ENCODE measurements around the gene DENND4C. TPM values are rescaled to one million over a fixed set of nuclear protein-coding genes. Genes with fewer than 3 reads are reported as not detected.
"Not testable (repeated sequence)": the region's sequence is repeated elsewhere in the genome, so short reads cannot be mapped to it uniquely, and the experiment has no call there.

DENND4C gene
- total RNA-seq, 3 donors from 2014 or later, result 146 to 158 (median 148) TPM

DNA sequence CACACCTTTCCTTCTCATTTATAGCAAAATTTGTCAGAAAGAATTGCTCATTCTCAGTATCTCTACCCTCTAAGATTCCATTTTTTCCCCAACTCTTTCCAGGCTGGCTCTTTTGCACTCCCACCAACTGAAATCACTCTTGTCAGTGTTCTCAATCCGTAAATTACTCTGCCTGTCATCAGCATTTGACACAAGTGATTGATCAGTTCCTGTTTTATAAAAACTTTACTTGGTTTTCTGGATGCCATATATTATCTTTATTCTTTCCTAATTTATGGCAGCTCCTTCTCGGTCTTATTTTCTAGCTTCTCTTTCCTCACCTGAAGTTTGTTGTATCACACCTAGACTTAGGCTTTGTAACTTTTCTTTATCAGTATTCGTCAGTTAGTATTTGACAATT, 16.4 kb downstream of the DENND4C start:
- no peak for DNase-seq (ENCODE audit: low spot score in 2 of 2)
- H3K27me3 ChIP-seq, result no peaks in the 10 kb centered on the region
- no peak for TF ChIP-seq CTCF (IDR thresholded peaks at IDR 0.05)
- TF ChIP-seq POLR2AphosphoS5 (IDR thresholded peaks at IDR 0.05), result no peak
- no peak for TF ChIP-seq POLR2A (IDR thresholded peaks at IDR 0.05)
- H3K4me1 ChIP-seq, result no peaks in the 10 kb centered on the region
- intact Hi-C loops (cut with DNase I; ENCODE audit: low total_unique reads), result no loop called here
- no peaks in the 10 kb centered on the region for H3K9me3 ChIP-seq
- no peak overlapping the region for H3K4me3 ChIP-seq
- H3K27ac ChIP-seq, result no peak overlapping the region
- no peaks in the 10 kb centered on the region for H3K36me3 ChIP-seq

- TF ChIP-seq POLR2A (IDR thresholded peaks at IDR 0.05), result no peak
- H3K4me1 ChIP-seq, result no peaks in the 10 kb centered on the region
- no peak overlapping the region for H3K4me3 ChIP-seq
These were observed 16.9 kb downstream of the DENND4C start for GRCh38 chr9:19247420-19247819.

GRCh38 chr9:19250346-19250745, 19.9 kb downstream of the DENND4C start:
- H3K36me3 ChIP-seq; intact Hi-C loops (cut with DNase I; ENCODE audit: low total_unique reads); H3K9me3 ChIP-seq; H3K4me1 ChIP-seq; H3K4me3 ChIP-seq; DNase-seq (ENCODE audit: low spot score in 2 of 2); H3K27me3 ChIP-seq; H3K27ac ChIP-seq: not testable (repeated sequence)

More at GRCh38 chr9:19247420-19247819, 16.9 kb downstream of the DENND4C start:
- no peak for DNase-seq (ENCODE audit: low spot score in 2 of 2)
- intact Hi-C loops (cut with DNase I; ENCODE audit: low total_unique reads), result no loop called here
- H3K27ac ChIP-seq, result no peak overlapping the region
- no peaks in the 10 kb centered on the region for H3K9me3 ChIP-seq
- no peaks in the 10 kb centered on the region for H3K27me3 ChIP-seq
- H3K36me3 ChIP-seq, result no peaks in the 10 kb centered on the region

DNA sequence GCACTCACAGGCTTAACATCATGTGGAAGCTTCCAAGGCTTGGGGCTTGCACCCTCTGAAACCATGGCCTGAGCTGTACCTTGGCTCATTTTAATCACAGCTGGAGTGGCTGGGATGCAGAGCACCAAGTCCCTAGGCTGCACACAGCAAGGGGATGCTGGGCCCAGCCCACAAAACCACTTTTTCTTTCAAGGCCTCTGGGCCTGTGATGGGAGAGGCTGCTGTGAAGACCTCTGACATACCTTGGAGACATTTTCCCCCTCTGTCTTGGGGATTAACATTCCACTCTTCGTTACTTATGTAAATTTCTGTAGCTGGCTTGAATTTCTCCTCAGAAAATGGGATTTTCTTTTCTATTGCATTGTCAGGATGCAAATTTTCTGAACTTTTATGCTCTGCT, 20.7 kb downstream of the DENND4C start:
- H3K4me1 ChIP-seq; H3K27me3 ChIP-seq; H3K27ac ChIP-seq; H3K36me3 ChIP-seq; H3K4me3 ChIP-seq; H3K9me3 ChIP-seq; DNase-seq (ENCODE audit: low spot score in 2 of 2); intact Hi-C loops (cut with DNase I; ENCODE audit: low total_unique reads): not testable (repeated sequence)

DNA sequence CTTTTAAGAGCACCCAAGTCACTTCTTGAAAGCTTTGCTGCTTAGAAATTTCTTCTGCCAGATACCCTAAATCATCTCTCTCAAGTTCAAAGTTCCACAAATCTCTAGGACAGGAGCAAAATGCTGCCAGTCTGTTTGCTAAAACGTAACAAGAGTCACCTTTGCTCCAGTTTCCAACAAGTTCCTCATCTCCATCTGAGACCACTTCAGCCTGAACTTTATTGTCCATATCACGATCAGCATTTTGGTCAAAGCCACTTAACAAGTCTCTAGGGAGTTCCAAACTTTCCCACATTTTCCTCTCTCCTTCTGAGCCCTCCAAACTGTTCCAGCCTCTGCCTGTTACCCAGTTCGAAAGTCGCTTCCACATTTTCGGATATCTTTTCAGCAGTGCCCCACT, 21.1 kb downstream of the DENND4C start:
- H3K27me3 ChIP-seq; H3K27ac ChIP-seq; H3K4me1 ChIP-seq; DNase-seq (ENCODE audit: low spot score in 2 of 2); H3K9me3 ChIP-seq; H3K4me3 ChIP-seq; intact Hi-C loops (cut with DNase I; ENCODE audit: low total_unique reads); H3K36me3 ChIP-seq: not testable (repeated sequence)

- Histone ChIP-seq H3K4me1 (no peaks in the 10 kb centered on the region), H3K27me3 (no peaks in the 10 kb centered on the region), H3K4me3 (no peak overlapping the region), H3K27ac (no peak overlapping the region), H3K9me3 (no peaks in the 10 kb centered on the region), H3K36me3 (no peaks in the 10 kb centered on the region)
- no peak for DNase-seq (ENCODE audit: low spot score in 2 of 2)
- TF ChIP-seq POLR2AphosphoS5 (IDR thresholded peaks at IDR 0.05) (no peak), POLR2A (IDR thresholded peaks at IDR 0.05) (no peak), CTCF (IDR thresholded peaks at IDR 0.05) (no peak)
- intact Hi-C loops (cut with DNase I; ENCODE audit: low total_unique reads), result no loop called here
These were observed 21.8 kb downstream of the DENND4C start for GRCh38 chr9:19252174-19252884.

DNA sequence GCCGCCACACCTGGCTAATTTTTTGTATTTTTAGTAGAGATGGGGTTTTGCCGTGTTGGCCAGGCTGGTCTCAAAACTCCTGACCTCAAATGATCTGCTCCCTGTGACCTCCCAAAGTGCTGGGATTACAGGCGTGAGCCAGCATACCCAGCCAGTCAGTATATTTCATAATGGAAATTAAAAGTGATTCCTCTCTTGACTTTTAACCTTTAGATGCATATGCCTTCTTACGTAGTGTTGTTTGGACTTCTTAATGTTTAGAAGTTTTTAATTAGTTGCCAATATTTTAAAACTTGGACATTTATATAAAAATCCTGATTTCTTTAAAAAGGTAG, 22.4 kb downstream of the DENND4C start:
- Histone ChIP-seq H3K4me3 (no peak overlapping the region), H3K27ac (no peak overlapping the region), H3K27me3 (no peaks in the 10 kb centered on the region), H3K36me3 (no peaks in the 10 kb centered on the region), H3K9me3 (no peaks in the 10 kb centered on the region), H3K4me1 (no peaks in the 10 kb centered on the region)
- TF ChIP-seq POLR2A (IDR thresholded peaks at IDR 0.05) (no peak), CTCF (IDR thresholded peaks at IDR 0.05) (no peak), POLR2AphosphoS5 (IDR thresholded peaks at IDR 0.05) (no peak)
- no peak for DNase-seq (ENCODE audit: low spot score in 2 of 2)
- intact Hi-C loops (cut with DNase I; ENCODE audit: low total_unique reads), result no loop called here
